ENCODE results near the gene PRR23E.

Gene PRR23E

DNA sequence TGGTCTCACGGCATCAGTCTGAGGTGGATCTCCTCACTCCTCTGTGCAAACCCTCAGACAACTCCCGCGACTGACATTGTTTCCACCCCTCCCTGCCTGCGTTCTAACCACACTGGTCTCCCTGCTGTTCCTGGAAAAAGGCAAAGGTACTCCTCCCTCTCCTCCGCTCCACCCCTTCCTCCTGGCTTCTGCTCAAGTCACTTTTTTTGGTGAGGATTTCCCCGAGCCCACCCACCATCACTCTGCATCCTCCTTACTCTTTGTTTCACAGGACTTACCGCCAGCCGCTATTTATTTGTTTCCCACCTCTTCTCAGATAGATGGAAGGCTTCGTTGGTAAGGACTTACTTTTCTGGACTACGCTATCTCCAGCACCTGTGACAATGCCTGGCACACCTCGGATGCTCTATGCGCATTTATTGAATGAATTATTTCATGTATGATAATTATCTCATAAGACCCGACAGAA, 25.6 kb downstream of the PRR23E start:
- TF ChIP-seq, protein P1, sequence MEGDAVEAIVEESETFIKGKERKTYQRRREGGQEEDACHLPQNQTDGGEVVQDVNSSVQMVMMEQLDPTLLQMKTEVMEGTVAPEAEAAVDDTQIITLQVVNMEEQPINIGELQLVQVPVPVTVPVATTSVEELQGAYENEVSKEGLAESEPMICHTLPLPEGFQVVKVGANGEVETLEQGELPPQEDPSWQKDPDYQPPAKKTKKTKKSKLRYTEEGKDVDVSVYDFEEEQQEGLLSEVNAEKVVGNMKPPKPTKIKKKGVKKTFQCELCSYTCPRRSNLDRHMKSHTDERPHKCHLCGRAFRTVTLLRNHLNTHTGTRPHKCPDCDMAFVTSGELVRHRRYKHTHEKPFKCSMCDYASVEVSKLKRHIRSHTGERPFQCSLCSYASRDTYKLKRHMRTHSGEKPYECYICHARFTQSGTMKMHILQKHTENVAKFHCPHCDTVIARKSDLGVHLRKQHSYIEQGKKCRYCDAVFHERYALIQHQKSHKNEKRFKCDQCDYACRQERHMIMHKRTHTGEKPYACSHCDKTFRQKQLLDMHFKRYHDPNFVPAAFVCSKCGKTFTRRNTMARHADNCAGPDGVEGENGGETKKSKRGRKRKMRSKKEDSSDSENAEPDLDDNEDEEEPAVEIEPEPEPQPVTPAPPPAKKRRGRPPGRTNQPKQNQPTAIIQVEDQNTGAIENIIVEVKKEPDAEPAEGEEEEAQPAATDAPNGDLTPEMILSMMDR (conservative IDR thresholded peaks at IDR 0.05; ENCODE audit: low read depth, low read length): no peak
- no peak overlapping the region for H3K4me3 ChIP-seq (ENCODE audit: low read length)
- DNase-seq (ENCODE audit: low read depth): no peak

DNA sequence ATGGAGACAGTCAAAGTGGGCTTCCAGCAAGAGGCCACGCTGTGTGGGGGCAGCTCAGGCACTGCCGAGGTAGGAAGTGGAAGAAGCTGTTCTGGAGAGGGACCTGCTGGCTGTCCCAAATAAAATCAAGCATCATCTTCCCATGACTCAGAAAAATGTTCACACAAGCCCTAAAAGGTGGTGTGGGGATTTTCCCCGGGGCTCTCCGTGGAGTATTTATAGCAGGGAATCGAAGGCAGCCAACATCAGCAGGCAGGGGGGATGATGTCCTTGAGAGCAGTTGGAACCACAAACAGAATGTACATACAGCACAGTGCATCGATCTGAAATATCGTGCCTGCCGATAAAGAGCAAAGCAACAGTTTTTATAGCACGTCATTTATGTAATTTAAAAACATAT, 27.6 kb downstream of the PRR23E start:
- TF ChIP-seq, protein P1 (conservative IDR thresholded peaks at IDR 0.05; ENCODE audit: low read depth, low read length): no peak
- no peak for DNase-seq (ENCODE audit: low read depth)
- no peak overlapping the region for H3K4me3 ChIP-seq (ENCODE audit: low read length)

DNA sequence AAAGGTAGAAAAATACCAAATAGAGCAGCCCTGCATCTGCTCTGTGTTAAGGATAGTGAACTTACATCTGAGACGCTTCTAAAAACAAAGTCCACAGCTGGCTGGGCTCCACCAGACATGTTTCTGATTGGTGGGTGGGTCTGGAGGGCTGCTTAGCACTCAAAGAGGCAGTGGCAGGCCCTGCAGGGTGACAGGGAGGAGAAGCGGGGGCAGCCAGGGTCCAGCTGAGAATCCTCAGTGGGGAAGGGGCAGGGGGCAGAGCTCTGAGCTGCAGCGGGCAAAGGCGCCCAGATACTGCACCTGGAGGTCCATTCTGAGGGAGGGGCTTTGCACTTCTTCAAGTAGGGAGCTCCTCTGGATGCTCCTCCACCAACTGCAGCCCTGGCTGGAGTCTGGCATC, 28.1 kb downstream of the PRR23E start:
- no peak for DNase-seq (ENCODE audit: low read depth)
- no peak overlapping the region for H3K4me3 ChIP-seq (ENCODE audit: low read length)
- TF ChIP-seq, protein P1 (conservative IDR thresholded peaks at IDR 0.05; ENCODE audit: low read depth, low read length): no peak

DNA sequence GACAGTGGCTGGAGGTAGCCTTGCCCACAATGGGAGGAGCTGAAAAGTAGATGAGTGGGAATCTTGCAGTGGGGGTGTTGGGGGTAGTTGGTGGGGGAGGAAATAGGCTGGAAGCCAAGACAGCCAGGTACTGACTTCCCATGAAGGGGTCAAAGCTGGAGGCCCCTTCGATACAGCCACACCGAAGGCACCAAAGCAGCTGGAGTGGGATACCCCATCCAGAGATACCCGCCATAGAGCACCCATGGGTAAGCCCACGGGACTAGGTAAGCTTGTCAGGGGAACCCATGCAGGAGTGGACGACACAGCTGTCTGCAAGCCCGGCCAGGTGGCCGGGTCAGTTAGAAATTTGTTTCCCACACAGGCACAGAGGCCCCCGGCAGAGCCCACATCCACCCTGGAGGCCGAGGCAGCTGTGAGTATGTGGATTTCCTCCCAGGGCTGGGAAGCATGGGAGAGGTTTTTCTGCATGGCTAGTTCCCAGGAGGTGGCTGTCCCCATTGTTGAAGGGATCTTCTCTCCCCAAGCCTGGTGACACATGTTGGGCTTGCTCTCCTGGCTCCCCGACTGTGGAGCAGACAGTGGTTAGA, 28.6 kb downstream of the PRR23E start:
- H3K4me3 ChIP-seq (ENCODE audit: low read length): no peak overlapping the region
- TF ChIP-seq, protein P1 (conservative IDR thresholded peaks at IDR 0.05; ENCODE audit: low read depth, low read length): no peak
- no peak for DNase-seq (ENCODE audit: low read depth)

DNA sequence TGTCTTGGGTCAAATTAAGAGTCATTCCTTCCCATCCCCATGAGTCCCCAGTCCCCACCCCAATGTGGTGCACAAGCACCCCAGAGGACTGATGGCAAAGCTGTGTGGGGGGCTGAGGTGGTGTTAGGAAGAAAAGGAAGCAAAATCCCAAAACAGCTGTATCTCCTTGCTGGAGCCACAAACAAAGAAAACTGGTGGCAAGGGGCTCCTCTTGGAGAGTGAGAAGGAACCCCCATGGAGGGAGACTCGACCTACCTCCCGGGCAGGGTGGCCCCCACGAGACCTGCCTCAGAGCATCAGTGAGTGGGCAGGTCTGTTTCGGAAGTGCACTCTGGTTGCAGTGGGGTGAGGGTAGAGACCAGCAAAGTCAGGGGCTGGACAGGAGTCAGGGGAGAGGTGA, 29.2 kb downstream of the PRR23E start:
- TF ChIP-seq, protein P1 (conservative IDR thresholded peaks at IDR 0.05; ENCODE audit: low read depth, low read length): no peak
- no peak for DNase-seq (ENCODE audit: low read depth)
- no peak overlapping the region for H3K4me3 ChIP-seq (ENCODE audit: low read length)

DNA sequence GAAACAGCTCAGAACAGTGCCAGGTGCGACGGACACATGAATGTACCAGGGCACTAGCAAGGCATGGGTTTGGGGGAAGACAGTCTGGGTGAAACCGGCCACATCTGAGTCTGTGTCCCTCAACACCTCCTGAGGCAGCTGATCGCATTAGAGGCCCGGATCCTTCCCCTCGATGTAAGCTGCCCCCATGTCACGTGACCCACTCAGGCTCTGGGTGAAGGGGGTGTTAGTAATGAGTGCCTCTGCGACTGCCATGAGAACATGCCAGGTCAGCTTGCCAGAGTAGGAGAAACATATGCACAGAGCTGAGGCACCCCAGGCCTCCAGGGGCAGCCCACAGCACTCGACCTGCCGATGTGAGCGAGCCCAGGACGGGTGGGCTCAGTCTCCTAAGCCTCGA, 29.7 kb downstream of the PRR23E start:
- H3K4me3 ChIP-seq (ENCODE audit: low read length): no peak overlapping the region
- TF ChIP-seq, protein P1 (conservative IDR thresholded peaks at IDR 0.05; ENCODE audit: low read depth, low read length): no peak
- no peak for DNase-seq (ENCODE audit: low read depth)

DNA sequence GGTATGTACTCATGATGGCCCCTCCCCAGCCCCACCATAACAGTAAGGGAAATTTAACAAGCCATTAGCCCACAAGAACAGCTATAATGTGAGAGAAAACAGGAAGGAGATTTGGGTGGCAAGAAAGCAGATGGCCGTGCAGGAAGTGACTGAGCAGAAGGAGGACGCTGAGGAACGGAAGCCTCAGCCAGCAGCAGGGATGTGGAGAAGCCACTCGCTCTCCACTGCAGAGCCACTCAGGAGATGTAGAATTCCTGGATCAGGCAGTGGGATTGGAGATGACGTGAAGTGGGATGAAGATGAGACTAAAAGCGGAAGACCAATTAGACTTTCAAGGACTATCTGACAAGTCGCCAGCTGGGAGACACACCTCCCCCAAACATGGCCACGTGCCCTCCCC, 31.2 kb downstream of the PRR23E start:
- no peak overlapping the region for H3K4me3 ChIP-seq (ENCODE audit: low read length)
- TF ChIP-seq, protein P1 (conservative IDR thresholded peaks at IDR 0.05; ENCODE audit: low read depth, low read length): no peak
- no peak for DNase-seq (ENCODE audit: low read depth)
